Measurements from ENCODE around the gene FUT6. TPM values are rescaled to one million over a fixed set of nuclear protein-coding genes. Genes with fewer than 3 reads are reported as not detected.
"Not testable (repeated sequence)": the region's sequence is repeated elsewhere in the genome, so short reads cannot be mapped to it uniquely, and the experiment has no call there.

FUT6 gene
- 1.1 TPM in 1 of 2 replicates, not detected in the other for polyA plus RNA-seq (2014; cell fraction: cytosol; rRNA removed)
- polyA plus RNA-seq (2014; cell fraction: nucleus; rRNA removed) = not detected in 2 replicates

DNA sequence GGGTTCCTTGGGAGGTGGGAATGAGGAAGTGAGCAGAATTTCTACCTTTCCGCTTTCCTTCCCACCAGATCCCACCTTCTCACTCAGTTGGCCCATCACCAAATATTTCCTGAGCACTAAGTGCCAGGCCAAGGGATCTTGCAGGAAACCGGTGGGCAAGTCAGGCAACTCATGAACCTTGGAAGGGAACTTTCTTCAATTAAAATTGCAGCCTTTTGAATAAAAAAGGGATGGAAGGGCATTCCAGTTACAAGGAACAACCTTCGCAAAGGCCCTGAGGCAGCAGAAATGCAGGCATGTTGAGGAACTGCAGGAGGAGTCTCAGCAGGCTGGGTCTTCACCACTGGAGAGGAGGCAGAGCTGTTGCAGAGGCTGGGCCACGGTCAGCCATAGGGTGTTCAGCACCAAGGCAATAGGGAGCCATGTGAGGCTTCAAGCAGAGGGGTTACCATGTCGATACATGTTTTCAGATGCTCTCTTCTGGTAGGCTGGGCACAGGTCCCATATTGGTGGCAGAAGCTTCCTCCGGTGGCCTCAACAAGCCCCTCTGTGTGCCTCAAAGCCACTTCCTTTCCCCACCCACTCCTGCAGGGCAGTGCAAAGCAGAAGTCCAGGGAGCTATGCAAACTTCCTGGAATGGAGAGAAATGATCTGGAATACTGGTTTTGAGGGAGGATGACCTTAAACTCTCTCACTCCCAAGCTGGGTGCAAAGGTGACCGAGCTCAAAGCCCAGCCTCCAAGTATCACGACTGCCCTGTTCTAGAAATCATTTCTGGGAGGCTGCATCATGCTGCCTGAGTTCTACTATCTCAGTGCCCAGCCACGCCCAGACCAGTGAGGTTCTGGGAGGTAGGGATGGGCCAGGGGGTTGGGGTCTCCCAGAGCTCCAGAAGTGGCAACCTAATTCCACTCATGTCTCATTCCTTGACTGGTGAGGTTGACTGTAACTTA, at the start of gene FUT6:
FUT6 (minus strand) TSS at position 638 of the 953 bp plus-strand sequence. CDS start 7,135 bp downstream, outside the sequence.
- DNase-seq (ENCODE audit: low spot score) = no peak

DNA sequence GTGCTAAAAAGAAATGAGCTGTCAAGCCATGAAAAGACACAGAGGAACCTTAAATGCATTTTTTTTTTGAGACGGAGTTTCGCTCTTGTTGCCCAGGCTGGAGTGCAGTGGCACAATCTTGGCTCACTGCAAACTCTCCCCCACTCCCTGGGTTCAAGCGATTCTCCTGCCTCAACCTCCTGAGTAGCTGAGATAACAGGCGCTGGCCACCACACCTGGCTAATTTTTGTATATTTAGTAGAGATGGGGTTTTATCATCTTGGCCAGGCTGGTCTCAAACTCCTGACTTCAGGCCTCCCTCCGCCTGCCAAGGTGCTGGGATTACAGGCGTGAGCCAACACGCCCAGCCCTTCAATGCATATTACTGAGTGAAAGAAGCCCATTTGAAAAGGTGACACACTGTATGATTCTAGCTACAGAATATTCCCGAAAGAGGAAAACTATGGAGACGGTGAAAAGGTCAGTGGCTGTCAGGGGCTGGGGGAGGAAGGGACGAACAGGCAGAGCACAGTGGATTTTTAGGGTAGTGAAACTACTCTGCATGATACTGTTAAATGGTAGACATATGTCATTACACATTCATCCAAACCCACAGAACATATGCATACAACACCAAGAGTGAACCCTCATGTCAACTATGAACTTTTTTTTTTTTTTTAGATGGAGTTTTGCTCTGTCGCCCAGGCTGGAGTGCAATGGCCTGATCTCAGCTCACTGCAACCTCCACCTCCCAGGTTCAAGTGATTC, 44.7 kb upstream of the FUT6 start:
- not testable (repeated sequence) for DNase-seq (ENCODE audit: low spot score)

GRCh38 chr19:5883157-5883873, 43.8 kb upstream of the FUT6 start:
- not testable (repeated sequence) for DNase-seq (ENCODE audit: low spot score)

GRCh38 chr19:5882421-5882968, 43.0 kb upstream of the FUT6 start:
- no peak for DNase-seq (ENCODE audit: low spot score)

DNA sequence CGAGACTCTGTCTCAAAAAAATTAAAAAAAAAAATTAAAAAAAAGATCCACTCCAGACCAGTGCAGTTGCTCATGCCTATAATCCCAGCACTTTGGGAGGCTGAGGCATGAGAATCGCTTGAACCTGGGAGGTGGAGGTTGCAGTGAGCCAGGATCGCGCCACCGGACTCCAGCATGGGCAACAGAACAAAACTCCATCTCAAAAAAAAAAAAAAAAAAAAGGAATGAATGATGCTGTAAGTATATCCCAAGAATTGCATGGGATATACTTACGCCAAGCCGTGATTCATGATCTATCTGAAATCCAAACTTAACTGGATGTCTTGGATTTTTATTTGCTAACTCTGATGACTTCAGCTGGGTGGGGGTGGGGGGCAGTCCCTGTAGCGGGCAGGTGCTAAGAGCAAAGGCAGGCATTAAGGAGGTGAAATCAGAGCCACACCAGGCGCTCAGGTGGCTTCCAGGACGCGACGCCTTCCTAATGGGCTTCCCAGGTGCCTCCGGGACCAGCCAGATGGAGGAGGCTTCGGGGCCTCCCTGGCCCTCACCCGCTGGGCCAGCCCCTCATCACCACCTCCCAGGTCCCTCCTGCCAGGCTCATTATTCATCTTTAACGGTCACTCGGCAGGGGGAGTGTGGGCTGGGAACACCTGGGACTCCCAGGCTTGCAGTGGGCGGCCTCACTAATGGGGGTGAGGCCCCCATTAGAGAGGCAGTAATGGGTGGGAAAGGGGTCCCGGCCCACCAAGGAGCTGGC, 42.2 kb upstream of the FUT6 start:
- DNase-seq (ENCODE audit: low spot score) = no peak

DNA sequence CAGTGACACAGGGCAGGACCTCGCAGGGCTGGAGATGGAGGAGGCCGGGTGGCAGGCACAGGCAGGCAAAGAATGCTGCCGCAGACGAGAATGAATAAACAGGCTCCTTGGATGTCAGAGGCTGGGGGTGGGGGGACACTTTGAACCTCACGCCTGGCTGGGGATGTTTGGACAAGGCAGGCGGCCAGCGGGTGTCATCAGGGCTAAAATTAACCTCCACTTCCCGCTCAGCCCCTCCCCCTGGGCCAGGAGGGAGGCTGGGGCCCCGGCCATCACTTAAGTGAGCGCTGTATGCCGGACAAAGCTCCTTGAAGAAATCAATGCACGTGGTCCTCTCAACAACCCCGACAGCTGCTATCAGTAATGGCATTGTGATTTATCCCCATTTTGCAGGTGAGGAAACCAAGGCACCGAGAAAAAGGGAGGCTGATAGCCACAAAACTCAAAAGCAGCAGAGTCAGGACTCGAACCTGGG, 41.1 kb upstream of the FUT6 start:
- no peak for DNase-seq (ENCODE audit: low spot score)

- no peak for DNase-seq (ENCODE audit: low spot score)
Measured at GRCh38 chr19:5880196-5880595, 40.7 kb upstream of the FUT6 start.

DNA sequence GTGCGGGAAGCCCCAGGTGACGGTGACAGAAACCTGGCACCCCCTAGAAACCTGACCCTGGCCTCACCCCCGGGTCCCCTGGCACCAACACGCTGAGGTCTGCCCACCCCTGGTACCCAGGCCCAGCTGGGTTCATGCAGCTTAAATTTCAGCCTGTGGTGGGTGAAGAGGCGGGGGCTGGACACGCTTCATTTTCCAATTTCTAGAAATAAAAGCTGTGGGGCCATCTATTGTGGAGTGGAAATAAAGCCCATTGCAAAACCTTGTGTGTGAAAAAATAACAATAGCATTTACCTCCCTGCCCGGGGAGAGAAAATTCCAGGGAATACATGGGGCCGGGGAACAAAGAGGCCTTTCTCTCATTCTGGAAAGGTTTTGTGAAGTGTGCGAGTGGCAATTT, 38.4 kb upstream of the FUT6 start:
- no peak for DNase-seq (ENCODE audit: low spot score)

- no peak for DNase-seq (ENCODE audit: low spot score)
Measured at GRCh38 chr19:5877427-5877826, 37.9 kb upstream of the FUT6 start.

DNA sequence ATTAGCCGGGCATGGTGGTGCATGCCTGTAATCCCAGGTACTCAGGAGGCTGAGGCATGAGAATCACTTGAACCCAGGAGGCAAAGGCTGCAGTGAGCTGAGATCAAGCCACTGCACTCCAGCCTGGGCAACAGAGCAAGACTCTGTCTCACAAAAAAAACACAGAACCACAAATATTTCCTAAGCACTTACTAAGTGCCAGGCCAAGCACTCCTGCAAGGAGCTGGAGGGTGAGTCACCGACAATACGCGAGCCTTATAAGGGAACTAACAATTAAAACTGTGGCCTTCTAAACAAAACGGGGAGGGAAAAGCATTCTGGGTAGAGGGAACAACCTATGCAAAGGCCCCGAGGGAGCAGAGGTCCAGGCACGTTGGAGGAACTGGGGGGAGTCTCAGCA, 35.0 kb upstream of the FUT6 start:
- not testable (repeated sequence) for DNase-seq (ENCODE audit: low spot score)

GRCh38 chr19:5873617-5874199, 34.2 kb upstream of the FUT6 start:
- DNase-seq (ENCODE audit: low spot score) = no peak

- DNase-seq (ENCODE audit: low spot score) = no peak
Measured at GRCh38 chr19:5870986-5871394, 31.5 kb upstream of the FUT6 start.

DNA sequence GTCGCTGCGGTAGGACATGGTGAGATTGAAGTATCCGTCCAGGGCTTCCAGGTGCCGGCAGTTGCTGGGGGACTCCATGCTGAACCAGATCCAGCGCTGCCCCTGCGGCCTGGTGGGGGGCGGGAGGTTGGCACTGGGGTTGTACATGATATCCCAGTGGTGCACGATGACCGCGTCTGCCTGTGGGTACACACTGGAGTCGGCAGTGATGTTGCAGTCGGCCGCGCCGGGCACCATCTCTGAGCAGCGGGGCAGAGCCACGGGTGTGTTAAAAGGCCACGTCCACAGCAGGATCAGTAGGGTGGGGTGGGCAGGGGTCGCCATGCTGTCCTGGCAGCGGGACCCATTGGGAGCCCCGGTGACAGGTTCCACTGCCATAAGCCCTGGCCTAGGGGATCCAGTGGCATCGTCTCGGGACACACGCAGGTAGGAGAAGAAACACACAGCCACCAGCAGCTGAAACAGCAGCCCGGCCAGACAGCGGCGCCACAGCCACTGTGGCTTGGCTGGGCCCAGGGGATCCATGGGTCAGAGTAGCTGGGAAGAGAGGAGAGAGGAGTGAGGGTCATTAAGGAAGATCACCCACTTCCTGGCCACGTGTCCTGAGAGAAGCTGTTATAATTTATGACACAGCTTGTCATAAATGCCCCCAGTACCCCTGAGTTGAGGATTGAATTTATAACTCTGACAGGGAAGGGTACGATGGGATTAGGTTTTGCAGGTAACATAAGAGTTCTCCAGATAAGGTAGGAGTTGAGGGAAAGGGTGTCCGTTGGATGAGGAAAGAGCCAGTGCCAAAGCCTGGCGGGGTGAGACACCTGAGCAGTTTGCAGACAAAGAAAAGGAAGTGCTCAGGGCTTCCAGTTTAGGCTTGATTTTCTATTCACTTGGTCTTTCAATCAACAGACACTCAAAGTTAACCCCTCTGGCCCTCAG, 28.0 kb upstream of the FUT6 start:
- no peak for DNase-seq (ENCODE audit: low spot score)

DNA sequence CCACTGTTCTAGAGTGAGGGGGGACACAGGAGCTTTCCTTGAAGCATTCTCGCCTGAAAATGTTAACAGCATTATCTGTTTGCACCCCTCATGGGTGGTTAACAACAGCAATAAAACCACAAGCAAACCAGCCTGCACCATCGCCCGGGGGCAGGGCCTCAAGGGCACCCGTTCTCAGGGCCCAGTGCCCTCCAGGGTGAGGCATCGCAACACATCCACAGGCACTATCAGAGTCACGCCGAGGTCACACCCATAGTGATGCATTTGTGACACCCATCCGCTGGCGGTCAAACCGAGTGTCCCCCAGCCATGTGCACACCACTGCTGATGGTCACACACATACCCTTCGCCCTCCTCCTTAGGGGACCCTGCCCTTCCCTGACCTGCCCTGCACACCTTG, 26.3 kb upstream of the FUT6 start:
- DNase-seq (ENCODE audit: low spot score) = no peak

GRCh38 chr19:5864725-5865486, 25.4 kb upstream of the FUT6 start:
- DNase-seq (ENCODE audit: low spot score) = no peak

DNA sequence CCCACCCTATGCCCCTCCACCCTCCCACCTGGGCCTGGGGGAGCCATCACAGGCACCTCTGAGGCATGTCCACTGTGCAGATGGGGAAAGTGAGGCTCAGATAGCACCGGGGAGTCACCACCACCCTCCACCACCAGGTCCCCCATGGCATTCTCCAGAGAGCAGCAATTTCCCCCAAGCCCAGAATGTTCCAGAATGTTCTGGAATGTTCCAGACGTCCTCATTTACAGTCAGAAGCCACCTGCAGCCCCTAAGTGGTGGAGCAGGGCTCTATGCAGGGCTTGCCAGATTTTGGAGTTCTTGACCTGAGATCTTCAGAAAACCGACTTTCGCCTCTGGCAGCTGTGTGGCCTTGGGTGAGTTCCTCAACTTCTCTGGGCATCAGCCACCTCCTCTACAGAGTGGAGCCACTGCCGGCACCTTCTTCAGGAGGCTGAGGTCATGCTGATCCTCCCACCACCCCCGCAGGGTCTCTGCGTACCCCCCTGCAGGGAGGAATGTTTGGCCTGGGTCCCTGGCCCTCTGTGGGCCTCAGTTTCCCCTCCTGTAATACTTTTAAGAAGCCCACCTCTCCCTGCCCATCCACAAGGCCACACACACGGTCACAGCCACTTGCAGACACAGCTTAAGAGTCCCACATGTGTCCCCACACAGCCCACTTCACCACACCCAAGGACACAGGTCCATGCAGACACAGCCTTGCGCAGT, 24.7 kb upstream of the FUT6 start:
- no peak for DNase-seq (ENCODE audit: low spot score)

DNA sequence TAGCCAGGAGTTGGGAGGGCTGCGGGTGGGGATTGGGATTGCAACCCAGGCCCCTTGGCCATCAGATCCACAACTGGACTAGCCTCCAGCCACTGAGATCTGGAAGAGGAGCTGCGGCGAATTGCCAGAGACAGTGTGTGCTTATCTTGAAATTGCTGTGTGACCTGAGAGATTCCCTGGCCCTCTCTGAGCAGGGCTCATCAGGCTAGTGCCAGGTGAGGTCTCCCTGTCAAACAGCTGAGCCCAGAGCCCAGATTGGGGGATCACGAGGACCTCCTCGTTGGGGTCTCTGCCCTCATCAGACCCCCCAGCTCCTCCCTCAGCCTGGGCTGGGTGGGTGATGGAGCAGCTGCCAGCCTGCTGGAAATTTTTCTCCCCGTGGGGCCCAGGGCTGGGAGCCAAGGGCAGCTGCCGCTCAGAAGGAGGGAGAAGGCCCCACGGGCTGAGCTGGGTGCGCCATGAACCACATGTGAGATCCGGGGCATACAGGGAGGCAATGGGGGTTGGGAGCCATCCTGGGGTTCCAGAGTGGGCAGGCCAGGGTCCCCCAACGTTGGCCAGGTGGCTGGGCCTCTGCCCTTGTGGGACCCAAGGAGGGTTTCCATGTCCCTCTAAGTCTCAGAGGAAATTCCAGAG, 23.6 kb upstream of the FUT6 start:
- DNase-seq (ENCODE audit: low spot score) = no peak

All from SK-N-DZ (cell line).